Measurements from ENCODE around the gene GFI1B.
"Not testable (repeated sequence)": the region's sequence is repeated elsewhere in the genome, so short reads cannot be mapped to it uniquely, and the experiment has no call there.

The GFI1B gene

DNA sequence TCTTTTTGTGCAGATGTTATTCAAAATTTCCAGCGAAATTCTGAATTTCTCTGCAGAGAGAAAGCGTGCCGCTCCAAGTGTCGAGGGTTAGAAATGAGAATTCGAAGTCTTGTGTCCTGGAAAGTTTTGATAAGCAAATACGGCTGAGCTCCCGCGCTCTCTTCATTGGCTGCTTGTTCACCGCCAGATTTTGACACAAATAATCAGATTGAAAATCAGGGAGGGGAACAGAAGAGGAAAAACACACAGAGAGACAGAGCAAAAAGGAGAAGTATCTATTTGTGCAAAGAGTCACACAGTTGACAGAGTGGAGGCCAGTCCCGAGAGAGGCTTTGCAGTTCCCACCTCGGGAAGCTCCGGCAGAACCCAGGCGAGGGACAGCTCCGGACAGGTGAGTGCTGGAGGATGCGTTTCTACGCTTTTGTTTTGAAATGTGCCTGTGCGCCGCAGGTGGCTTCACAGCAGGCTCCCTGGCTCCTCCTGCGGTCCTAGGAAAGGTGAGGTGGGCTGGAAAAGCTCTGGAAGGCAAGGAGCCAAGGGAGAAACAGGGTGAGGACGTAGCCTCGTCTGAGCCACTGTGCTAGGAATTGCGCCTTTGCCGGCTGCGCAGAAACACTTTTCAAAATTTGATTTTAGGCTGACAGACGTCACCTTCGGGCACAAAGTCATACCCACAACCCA lies at the start of gene GFI1B:
Gene GFI1B (plus strand): TSS at position 244 of the 681 bp plus-strand sequence. CDS start 7,985 bp downstream, outside the sequence.
- no peak for DNase-seq

- peak; percentile 33 for DNase-seq
These were observed 47.2 kb upstream of the GFI1B start for GRCh38 chr9:132931178-132931735.

GRCh38 chr9:132935026-132935425 lies 43.5 kb upstream of the GFI1B start:
- DNase-seq = no peak

DNA sequence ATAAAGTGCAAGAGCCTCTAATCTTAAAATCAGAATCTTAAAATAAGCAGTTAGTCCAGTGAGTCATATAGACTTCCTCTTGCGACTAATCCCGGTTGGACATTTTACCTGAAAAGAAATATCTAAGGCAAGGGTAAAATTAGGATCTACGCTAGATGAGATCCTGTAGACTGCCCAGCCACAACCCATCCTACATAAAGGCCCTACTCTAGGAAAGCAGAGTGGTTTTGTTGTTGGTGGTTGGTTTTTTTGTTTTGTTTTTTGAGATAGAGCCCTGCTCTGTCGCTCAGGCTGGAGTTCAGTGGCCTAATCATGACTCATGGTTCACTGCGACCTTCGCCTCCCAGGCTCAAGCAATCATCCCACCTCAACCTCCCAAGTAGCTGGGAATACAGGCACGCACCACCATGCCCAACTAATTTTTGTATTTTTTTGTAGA lies 41.0 kb upstream of the GFI1B start:
- no peak for DNase-seq

GRCh38 chr9:132939169-132939568 lies 39.3 kb upstream of the GFI1B start:
- DNase-seq = no peak

DNA sequence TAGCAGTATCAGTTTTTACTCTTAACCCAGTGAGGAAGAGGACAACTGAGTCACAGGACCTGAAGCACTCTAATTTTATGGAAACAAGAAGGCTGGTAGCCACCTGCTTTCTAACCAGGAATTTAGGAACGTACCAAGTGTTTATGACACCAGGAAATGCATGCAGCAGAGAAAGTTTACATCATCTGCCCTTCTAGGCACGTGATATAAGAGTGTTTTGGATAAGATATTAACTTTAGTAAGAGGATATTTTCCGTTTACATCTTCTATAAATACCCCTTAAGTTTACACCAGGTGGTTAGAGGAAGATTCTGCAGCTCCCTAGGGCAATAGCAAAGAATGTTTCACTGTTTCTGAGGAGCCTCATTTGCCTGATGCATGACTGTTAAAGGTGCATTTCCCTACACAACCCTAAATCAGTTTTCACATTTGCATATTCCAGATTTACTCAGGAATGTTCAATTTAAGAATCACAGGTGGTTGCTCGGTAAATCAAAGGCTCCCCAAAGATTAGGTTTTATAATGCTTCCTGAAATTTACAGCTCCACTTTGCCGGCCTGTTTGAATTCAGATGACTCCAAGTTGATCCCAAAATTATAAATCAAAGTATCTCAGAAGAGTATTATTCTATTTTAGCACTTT lies 35.8 kb upstream of the GFI1B start:
- DNase-seq = no peak

DNA sequence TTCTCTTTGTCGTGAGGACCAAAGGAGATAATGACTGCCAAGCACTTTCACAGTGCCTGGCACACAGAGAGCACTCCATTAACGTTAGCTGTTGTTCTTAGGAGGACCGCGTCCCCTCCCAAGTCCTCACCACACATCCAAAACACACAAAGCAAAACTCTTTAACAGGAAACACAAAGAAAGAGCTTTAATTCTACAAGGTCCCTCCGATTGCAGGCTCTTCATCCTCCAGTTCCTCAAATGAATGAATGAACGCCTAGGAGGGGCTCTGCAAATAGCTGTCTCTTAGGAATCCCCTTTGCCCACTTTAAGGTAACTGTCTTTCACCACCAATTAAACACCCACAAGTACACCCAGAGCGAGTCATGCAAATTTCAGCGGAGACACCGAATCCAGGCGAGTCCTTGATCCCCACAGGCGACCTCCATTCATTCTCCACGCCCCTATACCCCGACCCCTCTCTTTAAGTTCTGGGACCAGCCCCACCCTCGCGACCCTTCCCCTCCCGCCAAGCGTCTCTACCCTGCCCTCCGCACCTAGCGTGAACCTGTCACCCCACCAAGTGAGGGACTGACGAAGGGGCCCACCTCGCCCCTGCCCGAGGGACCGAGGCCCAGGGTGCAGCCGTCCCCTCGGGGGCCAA lies 34.7 kb upstream of the GFI1B start:
- no peak for DNase-seq

- peak; percentile 98 for DNase-seq
These were observed 34.0 kb upstream of the GFI1B start, which contains the start of gene TSC1 for GRCh38 chr9:132944294-132945185. Gene TSC1, minus strand, starts transcription at chr9:132944616. Its CDS starts 15,744 bp downstream, at chr9:132928872.

- DNase-seq = no peak
These were observed 33.0 kb upstream of the GFI1B start for GRCh38 chr9:132945186-132946130.

DNA sequence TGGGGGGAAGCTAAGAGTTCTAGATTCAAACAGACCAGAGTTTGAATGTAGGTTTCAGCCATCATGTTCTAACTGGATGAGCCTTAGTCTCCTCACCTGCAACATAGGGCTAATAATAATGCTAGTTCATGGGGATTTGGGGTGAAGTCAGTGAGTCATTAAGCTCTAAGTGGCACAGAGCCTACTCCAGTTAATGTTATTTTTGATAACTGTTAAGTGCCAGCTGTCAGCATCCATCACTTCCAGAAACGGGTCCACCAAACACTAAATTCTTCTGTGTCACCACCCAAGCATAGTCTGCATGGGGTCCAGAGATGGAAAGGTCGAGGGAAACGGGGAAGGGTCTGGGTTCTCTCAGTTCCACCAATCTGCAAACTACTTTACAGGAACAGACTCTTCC lies 32.3 kb upstream of the GFI1B start:
- DNase-seq = no peak

GRCh38 chr9:132946631-132947295 lies 31.7 kb upstream of the GFI1B start:
- peak; percentile 84 for DNase-seq

DNA sequence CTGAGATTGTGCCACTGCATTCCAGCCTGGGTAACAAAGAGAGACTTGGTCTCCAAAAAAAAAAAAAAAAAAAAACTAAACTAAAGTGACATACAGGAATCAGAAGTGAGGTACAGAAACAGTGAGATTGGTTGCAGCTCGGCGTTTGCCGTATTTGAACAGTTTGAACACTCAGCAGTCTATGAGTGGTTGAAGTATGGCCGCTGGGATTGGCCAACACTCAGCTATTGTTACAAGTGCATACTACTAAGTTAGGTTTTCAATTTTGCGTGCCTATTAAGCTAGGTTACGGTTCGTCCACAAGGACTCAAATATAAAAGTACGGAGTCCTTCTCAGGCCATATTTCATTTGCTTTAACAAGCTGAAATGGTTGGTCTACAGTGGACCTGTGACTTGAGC lies 30.7 kb upstream of the GFI1B start:
- no peak for DNase-seq

- DNase-seq = no peak
These were observed 29.9 kb upstream of the GFI1B start for GRCh38 chr9:132948482-132949050.

DNA sequence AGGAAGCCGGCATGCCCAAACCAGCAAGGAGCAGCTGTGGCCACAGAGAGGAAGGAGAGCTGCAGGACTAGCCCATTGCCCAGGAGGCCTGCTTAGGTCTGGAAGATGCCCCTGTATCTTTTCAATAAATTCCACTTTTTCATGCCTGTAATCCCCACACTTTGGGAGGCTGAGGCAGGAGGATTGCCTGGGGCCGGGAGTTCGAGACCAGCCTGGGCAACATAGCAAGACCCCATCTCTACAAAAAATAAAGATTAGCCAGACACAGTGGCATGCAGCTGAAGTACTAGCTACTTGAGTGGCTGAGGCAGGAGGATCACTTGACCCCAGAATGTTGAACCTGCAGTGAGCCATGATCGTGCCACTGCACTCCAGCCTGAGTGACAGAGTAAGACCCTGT lies 28.8 kb upstream of the GFI1B start:
- DNase-seq = no peak

DNA sequence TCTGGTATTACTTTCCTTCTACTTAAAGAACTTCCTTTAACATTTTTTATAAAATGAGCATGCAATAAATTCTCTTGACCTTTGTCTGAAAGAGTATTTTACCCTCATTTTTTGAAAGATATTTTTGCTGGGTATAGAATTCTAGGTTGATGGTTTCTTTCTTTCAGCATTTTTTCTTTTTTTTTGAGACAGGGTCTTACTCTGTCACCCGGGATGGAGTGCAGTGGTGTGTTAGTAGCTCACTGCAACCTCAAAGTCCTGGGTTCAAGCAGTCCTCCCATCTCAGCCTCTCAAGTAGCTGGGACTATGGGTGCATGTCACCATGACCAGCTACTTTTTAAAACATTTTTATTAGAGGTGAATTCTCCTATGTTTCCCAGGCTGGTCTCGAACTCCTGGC lies 23.4 kb upstream of the GFI1B start:
- no peak for DNase-seq

DNA sequence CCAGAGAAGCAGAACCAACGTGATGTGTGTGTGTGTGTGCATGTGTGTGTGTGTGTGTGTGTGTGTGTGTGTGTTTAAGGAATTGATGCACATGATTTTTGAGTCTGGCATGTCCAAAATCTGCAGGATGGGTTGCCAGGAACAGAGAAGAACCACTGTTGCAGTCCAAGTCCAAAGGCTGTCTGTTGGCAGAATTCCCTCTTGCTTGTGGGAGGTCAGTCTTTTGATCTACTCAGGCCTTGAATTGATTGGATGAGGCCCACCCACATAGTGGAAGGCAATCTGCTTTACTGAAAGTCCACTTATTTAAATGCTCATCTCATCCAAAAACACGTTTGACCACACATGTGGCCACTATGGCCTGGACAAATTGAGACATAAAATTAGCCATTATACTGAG lies 22.7 kb upstream of the GFI1B start:
- DNase-seq = no peak

GRCh38 chr9:132957805-132958204 lies 20.7 kb upstream of the GFI1B start:
- DNase-seq = no peak

GRCh38 chr9:132961002-132961401 lies 17.5 kb upstream of the GFI1B start:
- no peak for DNase-seq

GRCh38 chr9:132965478-132965877 lies 13.0 kb upstream of the GFI1B start:
- no peak for DNase-seq

- DNase-seq = not testable (repeated sequence)
These were observed 10.6 kb upstream of the GFI1B start for GRCh38 chr9:132967908-132968307.

DNA sequence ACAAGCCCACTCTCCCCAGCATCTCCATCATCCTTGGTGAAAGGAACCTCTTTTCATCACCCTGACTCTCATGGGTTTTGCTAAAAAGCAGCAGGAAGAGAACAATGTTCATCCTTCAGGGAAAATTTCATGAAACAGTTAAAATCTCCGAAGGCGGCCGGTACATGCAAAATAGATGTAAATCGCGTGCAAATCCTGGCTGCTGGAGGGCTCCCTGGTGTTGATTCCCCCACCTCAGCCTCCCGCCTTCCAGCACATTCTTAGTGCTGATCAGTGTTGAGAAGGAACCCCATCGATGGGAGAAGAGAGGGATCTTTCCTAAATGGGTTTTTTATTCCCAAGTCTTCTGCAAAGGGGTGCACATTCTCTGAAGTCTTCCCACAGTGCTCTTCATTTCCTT lies 8.7 kb upstream of the GFI1B start:
- DNase-seq = no peak
